Measurements from ENCODE around the gene CYRIA. TPM values are rescaled to one million over a fixed set of nuclear protein-coding genes. Genes with fewer than 3 reads are reported as not detected.

CYRIA gene
- polyA plus RNA-seq, 1 donor: 4.3 TPM

DNA sequence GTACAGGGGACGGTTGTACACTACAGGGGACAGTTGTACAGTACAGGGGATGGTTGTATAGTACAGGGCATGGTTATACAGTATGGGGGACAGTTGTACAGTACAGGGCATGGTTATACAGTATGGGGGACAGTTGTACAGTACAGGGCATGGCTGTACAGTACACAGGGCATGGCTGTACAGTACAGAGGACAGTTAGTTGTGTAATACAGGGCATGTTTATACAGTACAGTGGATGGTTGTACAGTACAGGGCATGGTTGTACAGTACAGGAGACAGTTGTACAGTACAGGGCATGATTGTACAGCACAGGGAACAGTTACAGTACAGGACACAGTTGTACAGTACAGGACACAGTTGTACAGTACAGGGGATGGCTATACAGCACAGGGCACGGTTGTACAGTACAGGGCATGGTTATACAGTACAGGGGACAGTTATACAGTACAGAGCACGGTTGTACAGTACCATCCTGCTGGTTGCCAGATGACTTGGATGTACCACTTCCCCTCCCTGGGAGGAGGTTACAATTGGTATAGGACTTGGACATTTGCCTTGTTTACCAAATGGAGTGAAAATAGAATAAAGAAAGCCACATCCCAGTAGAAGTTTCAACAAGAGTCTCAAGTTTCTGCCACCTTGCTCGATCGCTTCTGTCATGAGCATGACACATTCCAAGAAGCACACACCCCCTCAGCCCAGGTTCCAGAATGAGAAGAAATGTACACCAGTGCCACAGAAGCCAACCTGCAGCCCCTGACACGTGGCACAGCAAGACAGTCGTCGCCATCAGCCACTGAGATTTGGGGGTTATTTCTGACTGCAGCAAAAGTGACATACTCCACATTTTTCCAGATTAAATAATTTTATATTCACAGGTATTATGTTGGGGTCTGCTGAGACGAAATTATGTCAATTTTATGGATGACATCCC, 16.0 kb downstream of the CYRIA start:
- DNase-seq: no peak

DNA sequence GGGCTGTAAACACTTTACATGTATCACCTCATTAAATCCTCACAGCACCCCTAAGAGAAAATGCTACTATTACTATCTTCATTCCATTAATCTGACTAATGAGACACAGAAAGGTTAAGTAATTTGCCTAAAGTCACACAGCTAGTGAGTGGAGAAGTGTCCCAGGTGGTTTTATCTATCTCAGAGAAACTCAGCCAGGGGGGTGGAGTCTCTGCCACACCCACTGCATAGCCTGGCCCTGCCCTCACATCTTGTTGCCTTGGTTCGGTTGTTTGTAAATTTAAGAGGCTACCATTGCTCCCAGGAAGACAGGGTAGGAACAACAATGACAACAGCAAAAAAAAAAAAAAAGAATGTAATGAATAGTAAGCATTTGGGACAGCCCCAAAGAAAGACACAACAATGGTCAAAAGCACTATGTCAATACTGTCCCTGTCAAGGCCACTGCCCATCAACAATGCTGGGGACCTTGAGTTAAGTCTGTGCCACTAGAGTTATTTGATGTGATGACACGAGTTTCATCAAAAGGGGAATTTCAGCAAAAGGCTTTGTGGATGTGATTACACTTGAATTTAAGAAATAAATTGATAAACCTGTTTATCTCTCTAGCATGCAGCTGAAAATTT, 17.5 kb downstream of the CYRIA start:
- no peak for DNase-seq

- no peak for DNase-seq
Observed at GRCh38 chr2:16645775-16646559, 19.7 kb downstream of the CYRIA start.

GRCh38 chr2:16645088-16645487, 20.5 kb downstream of the CYRIA start:
- no peak for DNase-seq

GRCh38 chr2:16644221-16644925, 21.3 kb downstream of the CYRIA start:
- no peak for DNase-seq

- no peak for DNase-seq
Observed at GRCh38 chr2:16643099-16643498, 22.5 kb downstream of the CYRIA start.

GRCh38 chr2:16642088-16642487, 23.5 kb downstream of the CYRIA start:
- DNase-seq: no peak

DNA sequence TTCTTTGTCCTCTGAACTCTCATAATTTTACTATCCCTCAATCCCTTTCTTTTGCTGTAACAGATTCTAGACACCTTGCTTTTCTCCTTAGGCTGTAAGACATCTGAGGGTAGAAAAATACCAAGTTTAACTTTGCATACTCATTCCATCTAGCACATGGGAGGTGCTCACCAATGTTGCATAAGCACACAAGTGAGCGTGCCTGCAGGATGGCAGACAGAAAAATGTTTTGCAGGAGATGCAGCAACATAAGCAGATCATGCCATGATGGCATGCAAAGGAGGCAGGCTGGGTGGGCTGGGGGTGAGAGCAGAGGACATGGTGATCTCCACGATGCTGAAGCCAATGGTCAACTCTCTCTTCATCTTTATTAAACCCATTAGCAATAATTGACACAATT, 24.1 kb downstream of the CYRIA start:
- no peak for DNase-seq

- no peak for DNase-seq
Observed at GRCh38 chr2:16640867-16641266, 24.8 kb downstream of the CYRIA start.

GRCh38 chr2:16640001-16640700, 25.5 kb downstream of the CYRIA start:
- no peak for DNase-seq

DNA sequence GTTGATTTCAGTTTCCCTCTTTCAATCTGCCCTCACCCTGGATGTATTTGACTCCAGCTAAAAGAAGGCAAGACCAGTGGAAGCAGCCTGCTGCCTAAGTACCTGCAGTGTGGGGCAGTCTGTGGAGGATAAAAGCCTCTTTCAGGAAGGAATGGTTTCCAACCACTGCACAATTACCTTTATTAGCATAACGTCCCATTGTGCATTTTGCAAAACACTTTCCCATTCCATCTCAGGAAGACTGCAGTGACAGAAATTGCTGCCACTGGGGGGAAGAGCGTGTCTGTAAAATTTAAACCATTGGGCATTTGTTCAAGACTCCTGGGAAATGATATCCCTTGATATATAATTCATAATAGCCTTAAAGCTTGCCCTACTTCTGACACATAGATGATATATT, 26.2 kb downstream of the CYRIA start:
- no peak for DNase-seq

GRCh38 chr2:16638946-16639345, 26.7 kb downstream of the CYRIA start:
- DNase-seq: no peak

DNA sequence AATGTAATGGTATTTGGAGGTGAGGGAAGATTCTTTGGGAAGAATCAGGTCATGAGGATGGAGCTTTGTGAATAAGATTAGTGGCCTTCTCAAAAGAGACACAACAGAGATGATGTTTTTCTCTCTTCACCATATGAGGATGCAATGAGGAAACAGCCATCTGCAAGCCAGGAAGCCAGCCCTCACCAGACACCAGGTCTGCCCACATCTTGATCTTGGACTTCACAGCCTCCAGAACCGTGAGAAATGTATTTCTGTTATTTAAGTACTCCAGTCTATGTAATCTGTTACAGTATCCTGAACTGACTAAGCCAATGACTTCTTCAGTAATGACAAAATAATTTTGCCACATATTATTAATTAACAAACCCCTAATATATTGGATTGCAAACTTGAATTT, 28.3 kb downstream of the CYRIA start:
- no peak for DNase-seq

- no peak for DNase-seq
Observed at GRCh38 chr2:16635791-16636699, 29.6 kb downstream of the CYRIA start.

DNA sequence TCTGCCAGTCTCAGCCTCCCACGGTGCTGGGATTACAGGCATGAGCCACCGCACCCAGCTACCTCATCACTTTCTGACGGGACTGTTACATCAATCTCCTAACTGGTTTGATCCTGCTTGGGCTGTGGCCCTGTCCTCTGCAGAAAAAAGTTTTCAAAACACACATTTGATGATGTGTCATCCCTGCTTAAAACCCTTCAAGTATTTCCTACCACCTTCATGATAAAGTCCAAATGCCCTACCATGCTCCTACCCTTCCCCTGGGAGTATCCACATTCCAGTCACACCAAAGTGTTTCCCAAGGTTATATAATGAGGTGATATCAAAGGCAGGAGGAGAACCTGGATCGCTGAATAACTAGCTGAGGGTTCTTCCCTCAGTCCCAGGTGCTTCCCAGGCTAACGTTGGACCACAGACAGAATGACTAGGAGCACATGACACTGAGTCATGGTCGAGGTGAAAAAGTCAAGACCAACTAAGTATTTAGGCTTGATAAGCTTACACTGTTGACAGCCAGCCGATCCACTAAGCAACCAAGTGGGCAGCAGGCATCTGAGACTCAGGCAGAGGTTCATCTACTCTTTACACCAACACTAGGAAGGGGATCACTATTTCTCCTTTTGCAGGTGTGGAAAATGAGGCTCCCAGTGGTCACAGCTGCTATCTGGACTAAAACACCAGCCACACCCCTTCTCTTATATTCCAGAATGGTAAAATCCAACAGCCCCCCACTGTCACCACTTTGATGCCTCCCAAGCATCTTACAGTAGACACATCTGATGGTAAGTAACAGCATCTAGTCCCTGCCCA, 31.8 kb downstream of the CYRIA start:
- DNase-seq: no peak

- DNase-seq: no peak
Observed at GRCh38 chr2:16632598-16632997, 33.0 kb downstream of the CYRIA start.

DNA sequence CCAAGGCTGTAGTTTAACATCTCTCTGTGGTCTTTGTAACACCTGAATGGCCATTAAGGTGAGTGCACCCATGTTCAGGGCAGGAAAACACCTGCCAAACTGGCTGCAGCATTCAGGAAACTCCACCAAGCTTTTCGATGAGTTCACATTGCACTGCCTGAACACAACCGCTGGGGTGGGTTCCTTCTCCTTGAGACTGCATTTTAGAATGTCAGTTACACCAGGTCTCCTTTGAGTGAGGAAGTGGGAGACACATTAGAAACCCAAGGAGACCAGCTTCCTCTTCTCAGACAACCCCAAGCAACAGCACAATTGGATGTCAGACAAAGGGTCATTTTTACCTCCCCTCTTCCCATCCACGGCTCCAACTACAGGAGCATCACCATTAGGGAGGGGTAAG, 35.2 kb downstream of the CYRIA start:
- no peak for DNase-seq

GRCh38 chr2:16629770-16630169, 35.9 kb downstream of the CYRIA start:
- DNase-seq: no peak

DNA sequence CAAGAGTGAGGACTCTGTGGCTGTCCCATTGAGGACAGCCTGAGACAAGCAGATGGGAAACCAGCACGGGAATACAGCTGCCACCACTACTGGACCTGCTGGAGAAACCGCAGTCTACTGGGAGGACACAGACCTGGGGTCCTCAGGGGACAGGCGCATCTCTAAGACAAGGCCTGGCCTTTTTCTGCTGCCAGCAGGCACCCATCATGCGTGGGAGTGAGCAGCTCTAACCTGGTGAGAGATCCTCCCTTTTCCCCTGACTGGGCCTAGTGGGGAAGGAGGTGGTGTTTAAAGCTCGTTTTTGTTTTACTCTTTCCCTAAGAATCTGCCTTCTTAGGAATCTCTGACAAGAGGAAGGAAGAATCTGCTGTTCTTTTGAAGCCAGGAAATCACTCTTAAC, 36.6 kb downstream of the CYRIA start:
- DNase-seq: no peak

DNA sequence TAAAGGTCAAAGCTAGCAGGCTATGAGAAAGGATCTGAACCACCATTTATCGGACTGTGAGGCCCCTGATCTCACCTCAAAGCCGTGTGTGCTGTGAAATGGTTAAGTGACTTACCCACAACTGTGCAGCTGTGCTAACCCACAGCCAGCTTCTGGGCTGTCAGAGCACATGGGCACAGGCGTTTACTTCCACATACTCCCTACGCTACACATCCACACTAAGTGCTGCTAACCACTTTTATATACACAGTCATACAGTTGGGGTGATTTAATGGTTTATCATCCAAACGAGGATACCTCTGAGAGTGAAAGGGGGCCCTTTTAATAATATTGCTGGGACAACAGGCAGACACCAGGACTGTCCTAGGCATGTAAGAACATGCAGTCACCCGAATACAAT, 37.3 kb downstream of the CYRIA start:
- DNase-seq: no peak

Data from hindlimb muscle (tissue), 1 donor.